ENCODE measurements around the gene TUBB6.

TUBB6 gene

DNA sequence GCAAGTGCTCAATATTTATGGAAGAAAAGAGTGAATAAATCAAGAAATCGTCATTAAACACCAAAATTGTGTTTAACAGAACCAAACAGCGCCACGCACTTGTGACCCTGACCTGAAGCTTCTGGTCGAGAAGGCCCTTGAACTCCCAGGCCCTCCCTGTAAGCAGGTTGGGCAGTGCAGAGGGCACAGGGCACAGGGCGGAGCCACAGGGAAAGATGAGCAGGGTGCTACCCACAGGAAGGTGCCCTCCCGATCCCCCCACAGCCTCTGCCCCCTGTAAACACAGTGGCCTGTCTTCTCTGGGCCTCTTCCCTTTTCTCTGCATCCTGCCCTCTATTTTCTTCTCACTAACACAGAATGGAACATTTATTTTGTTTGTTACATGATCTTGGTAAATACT, 16.9 kb upstream of the TUBB6 start:
- DNase-seq (ENCODE audit: low read depth) = no peak

DNA sequence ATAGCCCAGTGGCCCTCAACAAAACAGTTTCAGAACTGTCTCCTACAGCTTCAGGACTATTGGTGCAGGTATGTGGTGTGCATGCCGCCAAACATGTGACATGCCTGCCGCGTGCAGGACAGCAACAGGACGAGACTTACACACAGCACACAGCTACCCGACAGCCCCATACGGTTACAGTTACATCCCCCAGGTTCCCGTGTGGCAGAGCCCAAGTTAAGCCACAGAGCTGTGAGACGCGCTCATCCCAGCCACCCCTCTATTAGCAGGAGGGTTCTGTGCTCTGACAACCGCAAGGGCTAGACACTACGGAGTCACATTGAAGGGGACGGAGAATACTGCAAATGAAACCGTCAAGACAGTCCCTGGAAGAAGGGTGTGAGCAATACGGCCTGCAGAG, 16.4 kb upstream of the TUBB6 start:
- DNase-seq (ENCODE audit: low read depth) = no peak

GRCh38 chr18:12293831-12294230, 14.2 kb upstream of the TUBB6 start:
- no peak for DNase-seq (ENCODE audit: low read depth)

DNA sequence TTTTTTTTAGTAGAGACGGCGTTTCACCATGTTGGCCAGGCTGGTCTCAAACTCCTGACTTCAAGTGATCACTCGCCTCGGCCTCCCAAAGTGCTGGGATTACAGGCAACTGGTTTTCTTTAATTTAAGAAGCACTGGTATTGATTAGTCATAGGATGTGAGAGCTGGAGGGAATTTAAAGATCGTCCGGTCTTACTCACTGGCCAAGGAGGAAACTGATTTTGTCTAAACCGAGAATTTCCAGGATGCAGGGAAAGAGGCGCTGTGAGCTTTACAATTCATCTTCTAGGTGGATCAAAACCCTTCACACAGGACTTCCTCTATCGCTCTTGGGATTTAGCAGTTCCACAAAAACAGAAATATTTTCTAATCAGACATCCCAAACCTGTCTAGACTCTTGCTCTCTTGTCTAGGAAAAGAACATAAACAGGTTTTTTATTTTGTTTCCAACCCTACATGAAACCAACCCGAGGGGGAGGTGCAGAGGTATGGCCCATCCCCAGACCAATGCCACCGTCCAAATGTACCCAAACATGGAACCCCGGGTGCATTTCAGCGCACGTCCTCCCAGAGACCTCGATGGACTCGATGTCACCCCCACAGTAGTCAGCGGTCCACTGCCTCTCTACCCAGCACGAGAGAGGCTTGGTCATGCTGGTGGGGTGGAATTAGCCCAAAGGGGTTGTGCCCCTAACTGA, 12.5 kb upstream of the TUBB6 start:
- no peak for DNase-seq (ENCODE audit: low read depth)

GRCh38 chr18:12296087-12296403, 12.0 kb upstream of the TUBB6 start:
- no peak for DNase-seq (ENCODE audit: low read depth)

- no peak for DNase-seq (ENCODE audit: low read depth)
These were observed 11.6 kb upstream of the TUBB6 start for GRCh38 chr18:12296457-12296856.

- no peak for DNase-seq (ENCODE audit: low read depth)
These were observed 8.2 kb upstream of the TUBB6 start for GRCh38 chr18:12299862-12300261.

DNA sequence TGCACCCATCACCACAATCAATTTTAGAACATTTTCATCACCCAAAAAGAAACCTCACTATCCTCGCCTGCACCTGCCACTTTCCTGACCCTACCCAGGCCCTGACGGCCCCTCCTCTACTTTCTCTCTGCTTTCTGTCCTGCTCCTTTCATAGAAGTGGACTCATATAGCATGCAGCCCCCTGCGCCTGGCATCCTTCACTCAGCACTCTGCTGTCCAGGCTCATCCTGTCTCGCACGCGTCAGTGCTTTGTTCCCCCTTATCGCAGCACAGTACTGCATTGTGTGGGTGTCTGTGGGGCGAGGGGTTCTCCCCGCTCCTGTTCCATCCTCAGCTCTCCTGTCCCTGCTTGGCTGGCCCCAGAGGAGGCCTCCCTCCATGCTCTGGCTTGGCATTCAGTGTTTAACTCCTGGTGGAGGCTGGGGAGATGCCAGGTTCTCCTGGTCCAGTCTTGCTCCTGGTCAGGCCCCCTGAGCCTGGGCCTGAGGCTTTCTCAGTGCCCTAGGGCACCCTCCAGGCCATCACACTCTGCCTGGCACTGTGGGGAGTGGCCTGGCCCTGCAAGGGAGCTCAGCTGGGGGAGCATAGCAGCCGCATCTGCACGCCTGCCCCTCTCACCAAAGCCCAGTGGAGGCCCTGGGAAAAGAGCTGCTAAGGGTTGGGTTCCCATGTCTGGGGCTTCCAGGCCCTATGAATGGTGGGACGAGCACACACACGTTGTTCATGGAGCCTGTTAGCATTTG, 6.6 kb upstream of the TUBB6 start:
- no peak for DNase-seq (ENCODE audit: low read depth)

DNA sequence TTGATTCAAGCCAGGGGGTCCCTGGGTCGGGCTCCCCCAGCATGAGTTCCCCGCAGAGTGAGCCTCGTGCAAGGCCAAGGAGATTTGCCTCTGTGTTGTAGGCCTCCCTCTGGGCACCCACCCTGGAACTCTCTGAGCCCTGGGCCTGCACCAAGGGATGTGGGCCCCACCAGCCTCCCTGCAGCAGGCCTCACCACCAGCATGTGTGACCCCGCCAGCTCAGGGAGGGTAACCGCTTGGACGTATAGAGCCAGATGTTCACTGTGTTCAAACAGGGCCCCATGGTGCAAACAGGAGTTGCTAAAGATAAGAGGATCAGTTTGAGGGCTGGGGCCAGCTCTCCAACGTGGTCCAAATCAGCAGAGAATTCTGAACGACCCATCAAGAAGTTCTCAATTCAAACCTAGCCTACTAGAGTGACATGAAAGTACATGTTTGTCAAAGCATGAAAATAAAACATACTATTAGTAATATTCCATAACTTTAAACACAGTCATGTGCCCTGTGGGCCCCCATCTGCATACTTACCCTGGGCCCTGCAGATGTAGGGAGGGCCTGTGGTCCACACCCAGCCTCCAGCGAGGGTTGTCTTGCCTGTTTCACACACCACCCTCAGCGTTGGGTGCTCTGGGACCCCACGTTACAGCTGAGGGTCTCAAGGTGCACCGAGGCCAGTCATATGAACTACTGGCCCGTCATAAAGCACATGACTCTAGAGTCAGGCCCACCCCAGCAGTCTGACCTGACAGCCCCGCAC, 5.5 kb upstream of the TUBB6 start:
- no peak for DNase-seq (ENCODE audit: low read depth)

DNA sequence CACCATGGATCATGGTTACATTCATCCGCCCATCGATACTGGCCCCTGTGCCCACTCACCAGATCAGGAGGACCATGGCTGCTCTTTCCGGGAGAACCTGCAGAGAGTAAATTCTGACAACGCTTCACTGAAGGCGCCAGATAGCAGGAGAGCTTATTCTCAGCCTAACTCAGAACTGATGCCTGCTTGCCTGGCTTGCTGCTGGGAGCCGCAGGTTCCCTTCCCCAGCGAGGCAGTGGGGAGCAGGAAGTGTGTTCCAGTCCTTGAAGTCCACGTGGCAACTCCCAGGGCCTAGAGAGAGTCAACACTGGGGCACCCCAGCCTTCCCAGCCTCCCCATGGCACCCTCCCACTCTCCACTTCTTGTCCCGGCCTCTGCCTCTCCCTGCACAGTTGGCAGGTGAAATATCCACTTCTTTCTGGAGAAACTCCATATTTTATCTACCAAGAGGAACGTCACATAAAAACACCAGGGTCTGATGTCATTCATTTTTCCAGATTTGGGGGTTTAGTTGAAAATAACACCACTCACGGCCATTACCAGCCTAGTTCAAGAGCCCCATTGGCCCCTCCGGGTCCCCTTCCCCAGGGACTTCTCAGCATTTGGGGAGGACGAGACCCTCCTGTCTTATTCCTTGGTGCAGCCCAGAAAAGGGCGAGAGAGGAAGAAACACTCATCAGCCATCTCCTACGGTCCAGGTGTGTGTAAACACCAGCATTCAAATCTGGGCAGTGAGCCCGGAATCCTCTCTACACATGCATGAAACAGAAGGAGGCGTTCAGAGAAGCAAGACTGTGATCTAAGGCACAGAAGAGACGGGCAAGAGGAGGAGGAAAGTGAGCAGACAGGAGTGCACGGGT, 3.5 kb upstream of the TUBB6 start:
- no peak for DNase-seq (ENCODE audit: low read depth)

- DNase-seq (ENCODE audit: low read depth) = no peak
These were observed 2.8 kb upstream of the TUBB6 start for GRCh38 chr18:12305211-12305610.

DNA sequence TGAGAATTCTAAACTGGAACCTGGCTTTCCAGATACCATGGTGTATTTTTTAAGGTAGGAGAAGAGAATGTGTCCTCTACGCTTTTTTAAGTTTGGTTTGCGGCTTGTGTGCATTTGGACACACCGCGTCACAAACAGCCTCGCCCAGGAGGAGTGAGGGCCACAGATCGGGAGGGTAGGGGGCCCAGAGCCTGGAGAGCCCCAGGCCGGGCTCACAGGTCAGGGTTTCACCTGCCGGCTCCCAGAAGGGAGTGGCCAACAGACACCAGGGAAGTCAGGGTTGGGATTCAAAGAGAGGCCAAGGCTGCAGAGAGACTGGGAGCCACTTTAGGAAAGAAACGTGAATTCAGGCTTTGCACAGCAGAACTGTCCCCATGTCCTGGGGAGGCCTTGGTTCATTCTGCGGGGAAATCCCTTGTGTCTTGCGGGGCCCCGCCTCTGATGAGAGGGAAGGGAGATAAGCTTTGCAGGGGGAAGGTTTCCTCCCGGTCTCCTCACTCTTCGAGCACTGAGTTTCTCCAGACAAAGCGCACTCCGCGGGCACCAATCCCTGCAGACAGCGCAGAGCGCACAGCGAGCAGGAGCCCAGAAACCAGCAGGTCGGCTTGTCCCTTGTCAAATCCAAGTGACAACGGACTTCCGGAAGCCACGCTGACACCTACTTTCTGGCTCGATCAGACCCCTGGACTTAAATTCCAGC, 2.0 kb upstream of the TUBB6 start:
- DNase-seq (ENCODE audit: low read depth) = no peak

DNA sequence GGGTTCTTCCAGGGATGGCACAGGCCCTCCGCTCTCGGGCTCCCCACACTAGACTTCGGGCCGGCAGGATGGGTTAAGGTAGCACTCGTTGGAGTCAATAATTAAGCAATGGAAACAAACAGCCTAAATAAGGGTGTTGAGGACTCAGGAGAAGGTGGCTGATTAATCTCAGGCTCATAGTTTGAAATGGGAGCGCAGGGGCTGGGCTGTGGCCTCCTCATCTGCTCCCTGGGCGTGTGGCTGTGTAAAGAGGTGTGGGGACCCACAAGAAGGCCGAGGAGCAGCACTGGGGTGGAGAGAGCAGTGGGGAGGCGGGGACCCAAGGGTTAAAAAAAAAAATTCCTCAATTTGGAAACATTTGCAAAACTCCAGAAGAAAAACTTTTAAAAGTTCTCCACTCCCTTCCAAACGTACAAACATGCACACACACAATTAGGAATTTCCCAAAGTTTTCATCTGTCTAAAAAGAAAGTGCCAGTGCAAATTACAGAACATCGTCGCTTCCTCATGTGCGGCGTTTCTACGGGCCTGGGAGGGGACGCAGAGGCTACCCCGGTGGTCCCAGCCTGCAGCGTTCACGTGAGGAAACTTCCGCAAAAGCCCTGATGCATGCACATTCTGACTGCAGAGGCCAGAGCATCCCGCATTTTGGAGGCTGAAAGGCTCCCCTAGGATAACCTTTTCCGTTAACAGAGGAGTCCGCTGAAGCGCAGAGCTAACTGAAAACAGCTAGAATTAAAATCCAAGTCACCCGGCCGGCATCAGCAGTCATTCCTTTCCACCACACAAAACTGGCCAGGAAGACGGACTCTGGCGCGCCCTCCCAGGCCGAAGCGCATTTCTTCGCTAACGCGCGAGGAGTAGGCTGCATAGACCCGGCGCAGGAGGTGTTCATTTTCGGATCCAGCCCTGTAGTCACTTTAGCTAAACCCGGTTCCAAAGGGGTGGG, 1.0 kb upstream of the TUBB6 start:
- DNase-seq (ENCODE audit: low read depth) = no peak

- no peak for DNase-seq (ENCODE audit: low read depth)
These were observed 502 bp downstream of the TUBB6 start for GRCh38 chr18:12308386-12309100.

DNA sequence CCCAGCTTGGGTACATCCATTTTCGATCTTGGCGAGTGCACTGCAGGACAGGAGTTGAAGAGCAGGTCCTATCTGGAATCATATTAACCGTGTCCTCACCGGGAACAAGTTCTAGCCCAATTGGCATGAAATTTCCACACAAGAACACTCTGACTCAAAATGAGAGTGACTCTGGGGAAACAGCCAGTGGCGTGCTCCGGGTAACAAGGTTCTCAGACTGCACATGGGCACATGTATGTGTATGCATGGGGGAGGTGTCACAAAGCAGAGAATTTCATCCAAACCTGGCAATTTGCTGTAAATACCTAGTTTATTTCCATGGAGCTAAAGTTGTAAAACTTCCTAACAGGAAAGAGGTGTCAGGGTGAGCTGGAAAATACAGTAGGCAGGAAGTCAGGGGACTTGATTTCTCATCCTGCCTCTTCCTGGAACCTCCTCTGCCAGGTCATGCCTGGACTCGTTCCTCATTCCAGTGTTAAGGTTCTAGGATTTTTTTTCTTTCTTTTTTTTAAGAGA, 1.7 kb downstream of the TUBB6 start:
- no peak for DNase-seq (ENCODE audit: low read depth)

DNA sequence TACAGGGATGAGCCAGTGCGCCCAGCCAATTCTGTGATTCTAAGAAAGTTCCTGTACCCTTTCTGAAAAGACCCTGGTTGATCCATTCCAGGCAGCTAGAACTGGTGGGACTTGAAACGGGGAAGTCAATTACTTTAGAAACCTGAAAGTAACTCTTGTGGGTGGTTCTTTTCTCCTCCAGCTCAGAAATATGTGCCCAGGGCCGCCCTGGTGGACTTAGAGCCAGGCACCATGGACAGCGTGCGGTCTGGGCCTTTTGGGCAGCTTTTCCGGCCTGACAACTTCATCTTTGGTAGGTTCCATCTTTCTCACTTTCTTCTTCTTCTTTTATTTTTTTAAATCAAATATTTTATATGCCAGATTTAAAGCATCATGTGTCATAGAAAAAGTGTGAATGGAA, 2.7 kb downstream of the TUBB6 start:
- DNase-seq (ENCODE audit: low read depth) = no peak

GRCh38 chr18:12312976-12313375, 4.9 kb downstream of the TUBB6 start:
- DNase-seq (ENCODE audit: low read depth) = no peak

DNA sequence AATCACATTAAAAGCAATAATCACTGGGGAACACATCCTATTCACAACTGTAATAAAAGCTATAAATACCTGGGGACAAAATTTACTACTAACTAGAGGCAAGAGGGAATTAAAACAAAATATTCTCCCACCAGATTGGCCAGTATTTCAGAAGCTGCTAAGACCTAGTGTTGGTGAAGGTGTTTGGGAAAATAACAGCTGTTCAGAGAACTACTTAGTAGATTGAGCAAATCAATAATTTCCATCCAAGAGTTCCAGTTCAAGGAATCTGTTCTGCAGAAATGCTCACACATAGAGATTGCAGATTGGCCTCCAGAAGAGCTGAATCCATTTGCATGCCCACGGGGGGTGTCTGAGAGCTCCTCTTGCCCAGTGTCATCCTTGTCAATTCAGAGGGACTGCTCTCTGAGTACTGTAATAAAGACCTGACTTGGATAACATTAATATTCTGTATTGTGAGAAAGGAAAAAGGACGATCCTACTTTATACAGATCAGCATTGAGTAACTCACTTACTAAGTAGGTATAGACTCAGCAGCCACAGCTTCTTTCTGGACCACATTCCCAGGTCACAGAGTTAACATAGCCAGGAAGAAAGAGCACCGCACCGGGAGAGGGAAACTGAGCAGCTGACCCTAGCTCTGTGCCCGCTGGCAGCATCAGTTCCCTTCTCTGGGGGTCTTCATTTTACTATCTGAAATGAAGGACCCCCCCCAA, 5.6 kb downstream of the TUBB6 start:
- no peak for DNase-seq (ENCODE audit: low read depth)

All from T-helper 22 cell (primary cell).